SK-N-SH (cell line): Measurements from ENCODE around the gene S100P. TPM values are rescaled to one million over a fixed set of nuclear protein-coding genes. Genes with fewer than 3 reads are reported as not detected.

Experiments
- CTCF ChIA-PET: fragments of 300-600, 350-600 bp; formaldehyde crosslinking; extraction: SDS; loops from one replicate; lab custom pipeline; 2021; lab: Yijun Ruan, JAX
- POLR2A ChIA-PET: fragments of 350-600 bp; sonication (Branson Sonifier 250); formaldehyde crosslinking; extraction: SDS; loops from one replicate; lab custom pipeline; 2020; ENCODE audit warnings: antibody characterized with exemption, inconsistent platforms; lab: Yijun Ruan, JAX
- DNase-seq: peaks from one replicate; pipeline ENCODE4 v3.0.0; 2012
- H2AFZ ChIP-seq: fragments of 200-600 bp; sonication (generic); 2 replicates; pipeline ENCODE4 v1.8.1; 2016; ENCODE audit warnings: antibody characterized with exemption, mild to moderate bottlenecking, low read depth
- H3F3A ChIP-seq: fragments of 200-600 bp; sonication (generic); replicated peaks from 2 replicates; pipeline ENCODE3; 2016; ENCODE audit warnings: antibody characterized with exemption, mild to moderate bottlenecking; ENCODE audit not compliant: insufficient read depth
- H3K27ac ChIP-seq, 2 experiments: fragments of 200-500 bp in 1 of 2; fragments of 200-600 bp in 1 of 2; sonication (Bioruptor generic) in 1 of 2; sonication (generic), shearing (Covaris generic) in 1 of 2; 2 replicates each; pipeline versions ENCODE4 v1.5.1 to v1.6.1; 2014 to 2016; ENCODE audit warnings: low read depth in 2 of 2, inconsistent platforms in 1 of 2, low read length in 1 of 2, mild to moderate bottlenecking in 1 of 2, mixed read lengths in 1 of 2
- H3K27me3 ChIP-seq: fragments of 200-600 bp; sonication (generic), shearing (Covaris generic); 2 replicates; pipeline ENCODE4 v1.6.1; 2016; ENCODE audit warnings: mixed run types; ENCODE audit not compliant: insufficient read depth
- H3K36me3 ChIP-seq, 2 experiments: fragments of 200-500 bp in 1 of 2; fragments of 200-600 bp in 1 of 2; sonication (Bioruptor generic) in 1 of 2; sonication (generic) in 1 of 2; replicated peaks in 1 of 2; 2 replicates each; pipeline versions ENCODE3 to v1.5.1; 2014 to 2016; ENCODE audit warnings: low read length in 1 of 2, mild to moderate bottlenecking in 1 of 2; ENCODE audit not compliant: insufficient read depth in 2 of 2, control insufficient read depth in 1 of 2
- H3K4me1 ChIP-seq, 2 experiments: fragments of 200-500 bp in 1 of 2; fragments of 200-600 bp in 1 of 2; sonication (Bioruptor generic) in 1 of 2; sonication (generic), shearing (Covaris generic) in 1 of 2; 2 replicates each; pipeline versions ENCODE4 v1.5.1 to v1.6.1; 2014 to 2016; ENCODE audit warnings: low read depth in 1 of 2, low read length in 1 of 2, mixed run types in 1 of 2; ENCODE audit not compliant: insufficient read depth in 2 of 2, control insufficient read depth in 1 of 2
- H3K4me2 ChIP-seq: fragments of 200-600 bp; sonication (generic), shearing (Covaris generic); 2 replicates; pipeline ENCODE4 v1.6.1; 2017; ENCODE audit warnings: mixed run types
- H3K4me3 ChIP-seq, 2 experiments: fragments of 200-500 bp in 1 of 2; fragments of 200-600 bp in 1 of 2; sonication (Bioruptor generic) in 1 of 2; sonication (generic), shearing (Covaris generic) in 1 of 2; 2 replicates each; pipeline versions ENCODE4 v1.5.1 to v1.8.1; 2014 to 2016; ENCODE audit warnings: low read depth in 2 of 2, inconsistent platforms in 1 of 2, low read length in 1 of 2, mild to moderate bottlenecking in 1 of 2, mixed read lengths in 1 of 2, moderate library complexity in 1 of 2
- H3K79me2 ChIP-seq: fragments of 200-600 bp; sonication (generic); 2 replicates; pipeline ENCODE4 v1.8.1; 2017; ENCODE audit warnings: mild to moderate bottlenecking; ENCODE audit not compliant: insufficient read depth
- H3K9ac ChIP-seq: fragments of 200-600 bp; sonication (generic); 2 replicates; pipeline ENCODE4 v1.6.1; 2017; ENCODE audit warnings: mixed run types
- H3K9me2 ChIP-seq: fragments of 200-600 bp; sonication (generic); 2 replicates; pipeline ENCODE4 v1.6.1; 2017; ENCODE audit warnings: mixed run types
- H3K9me3 ChIP-seq: fragments of 200-600 bp; sonication (generic); 2 replicates; pipeline ENCODE4 v1.6.1; 2017; ENCODE audit warnings: mixed run types, mild to moderate bottlenecking, moderate library complexity
- H4K20me1 ChIP-seq: fragments of 200-600 bp; sonication (generic); 2 replicates; pipeline ENCODE4 v1.6.1; 2017; ENCODE audit warnings: mild to moderate bottlenecking, mixed run types; ENCODE audit not compliant: insufficient read depth
- EZH2phosphoT487 ChIP-seq: fragments of 200-600 bp; sonication (generic); IDR thresholded peaks from 2 replicates; pipeline ENCODE4 v1.6.1; 2017; ENCODE audit warnings: low read depth, mixed run types, mild to moderate bottlenecking, antibody characterized with exemption, moderate library complexity, borderline replicate concordance
- GABPA ChIP-seq: IDR thresholded peaks from 2 replicates; pipeline ENCODE4 v1.4.0; 2012; ENCODE audit warnings: low read depth, mild to moderate bottlenecking
- JUND ChIP-seq: IDR thresholded peaks from 2 replicates; pipeline ENCODE4 v1.4.0; 2012
- MXI1 ChIP-seq: IDR thresholded peaks from 2 replicates; pipeline ENCODE4 v1.6.1; 2012; ENCODE audit warnings: mild to moderate bottlenecking, low read depth, low read length, improper control_type of control experiment
- PBX3 ChIP-seq: IDR thresholded peaks from 2 replicates; pipeline ENCODE4; 2012
- POLR2AphosphoS5 ChIP-seq: IDR thresholded peaks from 2 replicates; pipeline ENCODE4 v1.6.1; 2012; ENCODE audit warnings: low read depth, low read length
- REST ChIP-seq: IDR thresholded peaks from 2 replicates; pipeline ENCODE4 v1.6.1; 2012; ENCODE audit warnings: mild to moderate bottlenecking, low read depth, low read length, moderate library complexity
- RFX5 ChIP-seq: IDR thresholded peaks from 2 replicates; pipeline ENCODE4 v1.6.1; 2012; ENCODE audit warnings: mild to moderate bottlenecking, improper control_type of control experiment, low read length
- TAF1 ChIP-seq: IDR thresholded peaks from 2 replicates; pipeline ENCODE4 v1.6.1; 2012; ENCODE audit warnings: low read depth, mild to moderate bottlenecking, low read length, moderate library complexity, borderline replicate concordance
- TEAD4 ChIP-seq: IDR thresholded peaks from 2 replicates; pipeline ENCODE4 v1.4.0; 2012; ENCODE audit warnings: mild to moderate bottlenecking, borderline replicate concordance; ENCODE audit not compliant: insufficient read depth
- USF1 ChIP-seq: IDR thresholded peaks from 2 replicates; pipeline ENCODE4 v1.4.0; 2012; ENCODE audit warnings: low read depth, borderline replicate concordance
- ZBTB33 ChIP-seq: IDR thresholded peaks from 2 replicates; pipeline ENCODE4 v1.4.0; 2012; ENCODE audit warnings: low read depth, borderline replicate concordance
- WGBS: methylation state at CpG from one replicate; pipeline ENCODE4 v1.1.6; 2017; ENCODE audit warnings: low lambda C conversion rate; 5-methylcytosine and 5-hydroxymethylcytosine counted together
- polyA plus RNA-seq, 3 experiments: library from polyadenylated mRNA; depleted of rRNA; stranded (reverse); fragments of >200 nt; gene quantifications; 2 replicates each; pipeline ENCODE4 v1.2.3, GENCODE V29; 2012

The S100P gene
- polyA plus RNA-seq, 1 of the 3 experiments (the other 2 are of a cell fraction) = not detected

- DNase-seq = no peak
- H3K4me1 ChIP-seq = peaks cover 0 to 6% of the 10 kb centered on the region in 2 experiments; a peak in 2 of 4 replicates
- no peak overlapping the region for H3K4me2 ChIP-seq
- peaks cover 18% of the 10 kb centered on the region; the same call in 1 of the 2 replicates for H4K20me1 ChIP-seq
- no peak overlapping the region for H3K9ac ChIP-seq
- no peaks in the 10 kb centered on the region for H3K9me3 ChIP-seq
- CTCF ChIA-PET = interaction anchor here (0.7 to 10.2 kb wide), 8 partner anchors 9 to 349 kb away, joined by 6 to 204 read pairs (median 17); no protein-coding TSS in a partner anchor
- WGBS = 95% methylated on average over 10 of the region's 10 CpGs
- no peak overlapping the region for H3K27ac ChIP-seq
- H2AFZ ChIP-seq = no peak overlapping the region
- POLR2A ChIA-PET = no interaction called here
- no peaks in the 10 kb centered on the region for H3K36me3 ChIP-seq
- peaks cover 25% of the 10 kb centered on the region for H3K79me2 ChIP-seq
- TF ChIP-seq REST = no peak
- TF ChIP-seq RFX5 = no peak
- no peak for TF ChIP-seq EZH2phosphoT487
- TF ChIP-seq JUND = no peak
- TF ChIP-seq TAF1 = no peak
- TF ChIP-seq ZBTB33 = no peak
- TF ChIP-seq USF1 = no peak
- no peak for TF ChIP-seq TEAD4
- TF ChIP-seq POLR2AphosphoS5 = no peak
- TF ChIP-seq PBX3 = no peak
- TF ChIP-seq GABPA = no peak
- TF ChIP-seq MXI1 = no peak
- TF ChIP-seq, all 33 proteins: peak for 0
- H3K9me2 ChIP-seq = no peaks in the 10 kb centered on the region
- H3F3A ChIP-seq = peaks cover 14% of the 10 kb centered on the region
- no peak overlapping the region for H3K4me3 ChIP-seq
- H3K27me3 ChIP-seq = no peaks in the 10 kb centered on the region
These were observed 27.4 kb downstream of the S100P start for GRCh38 chr4:6721121-6721520.
